ENCODE data around the gene GYPA.
"Not testable (repeated sequence)": the region's sequence is repeated elsewhere in the genome, so short reads cannot be mapped to it uniquely, and the experiment has no call there.

DNA sequence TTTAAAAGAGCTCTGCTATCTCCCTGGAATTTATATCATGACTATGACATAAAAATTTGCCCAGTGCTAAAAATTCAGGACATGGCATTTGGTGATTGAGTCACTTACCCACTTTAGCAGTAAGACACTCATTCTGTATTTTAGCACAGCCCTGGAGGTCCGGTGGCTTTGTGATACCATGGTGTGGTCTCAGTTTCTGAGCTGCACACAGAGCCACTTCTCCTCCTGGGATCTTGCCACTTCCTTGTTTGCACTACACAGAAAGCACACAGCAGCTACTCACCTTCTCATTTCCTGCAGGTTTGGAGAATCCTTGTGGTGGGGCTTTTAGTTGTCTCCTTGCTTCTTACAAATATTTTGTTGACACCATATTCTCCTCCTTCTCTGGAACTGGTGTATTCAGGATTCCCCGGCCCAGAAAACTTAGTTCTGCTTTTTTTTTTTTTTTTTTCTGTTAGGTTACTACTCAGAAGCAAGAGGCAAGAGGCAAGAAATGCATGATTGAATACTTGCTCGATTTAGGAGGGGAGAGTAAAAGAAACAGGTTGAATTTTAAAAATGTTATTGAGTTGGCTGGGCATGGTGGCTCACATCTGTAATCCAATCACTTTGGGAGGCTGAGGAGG, 80.2 kb downstream of the GYPA start:
- not testable (repeated sequence) for TF ChIP-seq MXI1 (conservative IDR thresholded peaks at IDR 0.05; ENCODE audit: poor library complexity, severe bottlenecking); TAF1 (IDR thresholded peaks at IDR 0.05; ENCODE audit: low read depth)
